ENCODE data around the gene TDRD3.

TDRD3 gene

DNA sequence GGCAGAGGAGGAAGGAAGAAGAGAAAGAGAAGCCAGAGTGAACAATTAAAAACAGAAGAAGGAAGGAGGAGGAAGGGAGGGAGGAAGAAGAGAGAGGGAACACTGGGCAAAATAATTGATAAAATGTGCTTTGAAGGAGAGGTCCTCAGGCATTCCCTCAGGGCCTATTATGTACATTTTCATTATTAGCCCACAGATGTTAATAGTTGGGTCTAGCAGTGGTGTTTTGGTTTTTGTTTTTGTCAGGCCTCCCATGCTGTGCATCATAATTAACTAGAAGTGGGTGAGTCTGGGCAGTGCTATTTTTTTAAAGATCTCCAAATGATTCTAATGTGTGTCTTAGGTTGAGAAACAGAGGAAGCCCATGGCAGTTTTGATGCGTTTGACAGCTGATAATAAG is 178.1 kb downstream of the TDRD3 start:
- Histone ChIP-seq H3K4me3 (ENCODE audit: extremely low read depth, insufficient read depth, low read length, poor library complexity, severe bottlenecking) (no peak overlapping the region), H3K4me1 (ENCODE audit: control insufficient read depth, insufficient read depth, low read length, poor library complexity, severe bottlenecking) (peaks cover 11% of the 10 kb centered on the region), H3K27ac (ENCODE audit: low read depth, low read length, severe bottlenecking) (no peak overlapping the region), H3K36me3 (ENCODE audit: control insufficient read depth, insufficient read depth, low read length) (no peaks in the 10 kb centered on the region), H3K9me3 (ENCODE audit: control insufficient read depth, low read length) (no peaks in the 10 kb centered on the region)
- no CpG with 5 or more reads among the region's 1 CpG for WGBS, 2 experiments (ENCODE audit: insufficient coverage in 2 of 2)

DNA sequence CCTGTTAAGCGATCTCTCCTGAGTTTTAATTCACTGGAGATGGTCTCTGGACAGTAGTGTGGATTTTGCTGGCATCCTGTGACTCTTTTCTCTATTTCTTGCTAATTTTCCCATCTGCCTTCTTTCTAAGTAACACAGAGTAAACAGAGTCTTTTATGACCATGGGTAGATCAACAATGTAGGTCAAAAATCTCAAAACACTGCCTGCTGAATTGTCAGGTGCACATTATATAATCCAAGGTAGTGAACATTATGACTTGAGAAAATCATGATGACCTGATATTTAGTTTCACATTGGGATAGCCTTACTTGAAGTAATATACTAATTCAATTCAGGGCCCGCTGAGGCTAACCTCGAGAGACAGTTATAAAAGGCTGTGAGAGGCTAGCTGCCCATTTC is 180.7 kb downstream of the TDRD3 start:
- Histone ChIP-seq H3K4me1 (ENCODE audit: control insufficient read depth, insufficient read depth, low read length, poor library complexity, severe bottlenecking) (peaks cover 2% of the 10 kb centered on the region), H3K9me3 (ENCODE audit: control insufficient read depth, low read length) (no peaks in the 10 kb centered on the region), H3K4me3 (ENCODE audit: extremely low read depth, insufficient read depth, low read length, poor library complexity, severe bottlenecking) (no peak overlapping the region), H3K36me3 (ENCODE audit: control insufficient read depth, insufficient read depth, low read length) (no peaks in the 10 kb centered on the region), H3K27ac (ENCODE audit: low read depth, low read length, severe bottlenecking) (no peak overlapping the region)
- no CpG with 5 or more reads among the region's 3 CpGs for WGBS, 2 experiments (ENCODE audit: insufficient coverage in 2 of 2)

DNA sequence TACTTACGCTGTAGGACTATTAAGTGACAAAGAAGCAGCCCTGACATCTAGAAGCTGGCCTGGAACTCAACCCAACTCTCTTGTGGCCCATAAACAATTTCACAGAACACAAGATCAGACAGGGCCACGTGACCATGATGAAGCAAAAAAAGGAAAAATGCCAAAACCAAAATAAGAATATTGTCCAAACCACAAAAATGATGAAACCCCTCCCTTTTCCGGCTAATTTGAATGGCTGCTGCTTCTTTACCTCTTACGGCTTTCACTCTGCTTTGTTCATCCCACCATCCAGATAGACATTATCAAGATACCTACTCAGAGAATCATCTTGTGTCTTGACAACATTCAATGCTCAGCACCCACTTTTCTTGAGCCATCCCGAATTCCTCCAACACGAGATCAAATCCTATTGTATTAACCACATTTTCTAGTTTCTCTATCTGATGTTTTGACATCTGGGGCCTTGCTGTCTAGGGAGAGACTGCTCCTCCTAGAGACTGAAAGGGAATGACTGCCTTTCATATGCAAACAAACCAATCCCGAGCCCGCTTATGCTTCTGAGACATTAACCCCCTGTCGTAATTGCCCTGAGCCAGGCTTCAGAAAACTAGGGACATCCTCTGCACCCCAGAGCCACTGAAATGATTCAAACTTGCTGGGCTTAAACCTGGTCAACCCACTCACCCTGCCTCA is 186.3 kb downstream of the TDRD3 start:
- 72 to 83% methylated on average over 4 to 6 of the region's 9 CpGs for WGBS, 2 experiments (ENCODE audit: insufficient coverage in 2 of 2)
- Histone ChIP-seq H3K27ac (ENCODE audit: low read depth, low read length, severe bottlenecking) (no peak overlapping the region), H3K4me1 (ENCODE audit: control insufficient read depth, insufficient read depth, low read length, poor library complexity, severe bottlenecking) (no peaks in the 10 kb centered on the region), H3K4me3 (ENCODE audit: extremely low read depth, insufficient read depth, low read length, poor library complexity, severe bottlenecking) (no peak overlapping the region), H3K36me3 (ENCODE audit: control insufficient read depth, insufficient read depth, low read length) (no peaks in the 10 kb centered on the region), H3K9me3 (ENCODE audit: control insufficient read depth, low read length) (no peaks in the 10 kb centered on the region)

DNA sequence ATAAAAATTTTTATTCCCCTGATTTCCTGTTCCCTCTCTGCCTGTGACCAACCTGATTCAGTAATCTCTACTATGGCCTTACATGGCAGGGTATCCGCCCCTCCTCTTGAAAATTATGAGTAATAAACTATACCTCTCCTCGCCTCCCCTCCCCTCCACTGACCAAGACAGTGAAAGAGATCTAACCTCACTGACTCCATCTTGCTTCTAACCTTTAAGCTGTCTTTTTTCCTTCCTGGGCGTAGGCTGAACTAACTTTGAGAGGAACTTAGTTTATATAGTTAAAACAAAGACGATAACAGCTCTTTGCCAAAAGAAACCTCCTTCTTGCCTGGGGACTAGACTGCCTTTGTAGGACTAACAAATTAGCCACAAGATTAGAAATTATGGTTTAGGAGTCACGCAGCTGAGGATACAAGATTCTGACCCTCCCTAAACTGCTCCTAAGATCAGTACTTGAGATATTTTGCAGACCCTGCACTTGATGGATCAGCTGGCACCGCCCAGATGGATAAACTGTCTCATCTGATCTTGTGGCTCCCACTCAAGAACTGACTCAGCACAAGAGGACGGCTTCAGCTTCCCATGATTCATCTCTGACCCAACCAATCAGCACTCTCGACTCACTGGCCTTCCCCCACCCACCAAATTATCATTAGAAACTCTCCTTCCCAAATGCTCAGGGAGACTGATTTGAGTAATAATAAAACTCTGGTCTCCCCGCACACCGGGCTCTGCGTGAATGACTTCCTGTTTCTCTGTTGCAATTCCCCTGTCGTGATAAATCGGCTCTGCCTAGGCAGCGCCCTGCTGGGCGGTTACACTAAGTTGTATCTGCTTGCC is 187.1 kb downstream of the TDRD3 start:
- no peak overlapping the region for H3K27ac ChIP-seq (ENCODE audit: low read depth, low read length, severe bottlenecking)
- H3K9me3 ChIP-seq (ENCODE audit: control insufficient read depth, low read length), result no peaks in the 10 kb centered on the region
- H3K4me3 ChIP-seq (ENCODE audit: extremely low read depth, insufficient read depth, low read length, poor library complexity, severe bottlenecking), result no peak overlapping the region
- 40 to 57% methylated on average over 8 to 9 of the region's 15 CpGs for WGBS, 2 experiments (ENCODE audit: insufficient coverage in 2 of 2)
- no peaks in the 10 kb centered on the region for H3K4me1 ChIP-seq (ENCODE audit: control insufficient read depth, insufficient read depth, low read length, poor library complexity, severe bottlenecking)
- H3K36me3 ChIP-seq (ENCODE audit: control insufficient read depth, insufficient read depth, low read length), result no peaks in the 10 kb centered on the region

DNA sequence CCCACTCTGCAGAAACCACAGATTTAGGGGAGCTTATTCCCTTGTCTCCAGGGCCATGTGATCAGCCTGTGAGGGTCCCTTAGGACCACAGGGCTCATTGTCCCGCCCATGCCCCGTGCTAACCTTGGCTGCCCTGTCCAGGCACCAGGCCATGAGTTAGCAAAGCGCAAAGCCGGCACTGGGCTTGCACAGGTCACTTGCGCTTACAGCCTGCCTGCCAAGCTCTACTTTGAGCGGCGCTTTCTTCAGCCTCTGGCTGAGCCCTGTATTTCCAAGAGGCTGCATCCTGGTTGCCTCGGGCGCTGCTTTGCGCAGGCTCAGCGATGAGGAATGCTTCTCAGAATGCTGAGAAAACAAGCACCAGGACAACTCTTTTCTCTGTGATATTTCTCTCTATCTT is 188.0 kb downstream of the TDRD3 start:
- H3K4me3 ChIP-seq (ENCODE audit: extremely low read depth, insufficient read depth, low read length, poor library complexity, severe bottlenecking), result no peak overlapping the region
- H3K27ac ChIP-seq (ENCODE audit: low read depth, low read length, severe bottlenecking), result peak overlapping the region; percentile 65
- no peaks in the 10 kb centered on the region for H3K9me3 ChIP-seq (ENCODE audit: control insufficient read depth, low read length)
- no peaks in the 10 kb centered on the region for H3K36me3 ChIP-seq (ENCODE audit: control insufficient read depth, insufficient read depth, low read length)
- H3K4me1 ChIP-seq (ENCODE audit: control insufficient read depth, insufficient read depth, low read length, poor library complexity, severe bottlenecking), result no peaks in the 10 kb centered on the region
- 62 to 63% methylated on average over 8 to 11 of the region's 11 CpGs for WGBS, 2 experiments (ENCODE audit: insufficient coverage in 2 of 2)

DNA sequence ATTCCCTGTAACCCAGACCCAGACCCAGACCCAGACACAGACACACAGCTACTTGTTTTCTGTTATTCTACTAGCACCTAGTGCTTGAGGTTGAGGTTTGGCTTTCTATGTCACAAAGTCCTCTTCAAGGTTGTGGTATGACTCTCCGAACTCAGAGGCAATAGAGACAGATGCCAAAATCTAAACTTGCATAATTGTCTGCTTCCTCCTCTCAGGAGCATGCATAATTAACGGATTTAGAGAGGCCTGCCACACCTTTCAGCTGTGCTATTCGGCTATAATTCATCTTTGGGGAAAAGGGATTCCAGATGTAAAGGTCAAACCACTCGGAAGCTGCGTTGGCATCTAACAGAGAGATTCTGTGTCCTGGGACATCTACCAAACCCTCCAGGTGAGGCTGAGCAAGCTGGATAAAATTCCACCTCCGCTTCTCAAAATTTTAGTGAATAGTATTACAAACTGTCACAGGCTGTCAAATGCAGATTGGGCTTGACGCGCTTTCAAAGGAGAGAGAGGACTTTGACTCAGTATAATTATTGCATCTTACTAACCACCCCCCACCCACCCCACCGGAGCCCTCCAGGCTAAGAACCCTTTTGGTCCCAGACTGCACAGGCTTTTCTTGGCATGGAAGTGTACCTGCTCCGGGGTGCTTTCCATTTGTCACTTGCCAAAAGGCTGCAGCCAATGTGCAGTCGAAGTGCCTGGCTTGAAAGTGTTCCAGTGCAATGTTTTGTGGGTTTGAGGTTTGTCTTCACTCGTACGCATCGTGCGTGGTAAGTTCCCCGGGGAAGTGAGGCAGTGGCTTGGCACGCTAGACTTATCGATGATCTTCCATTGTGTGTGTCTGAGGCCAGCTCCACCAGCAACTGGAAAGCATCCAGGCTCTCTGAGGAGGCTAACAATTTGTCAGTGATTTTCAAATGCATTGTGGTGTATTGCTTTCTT is 194.1 kb downstream of the TDRD3 start:
- no peak overlapping the region for H3K4me3 ChIP-seq (ENCODE audit: extremely low read depth, insufficient read depth, low read length, poor library complexity, severe bottlenecking)
- H3K9me3 ChIP-seq (ENCODE audit: control insufficient read depth, low read length), result no peaks in the 10 kb centered on the region
- H3K36me3 ChIP-seq (ENCODE audit: control insufficient read depth, insufficient read depth, low read length), result no peaks in the 10 kb centered on the region
- no peak overlapping the region for H3K27ac ChIP-seq (ENCODE audit: low read depth, low read length, severe bottlenecking)
- H3K4me1 ChIP-seq (ENCODE audit: control insufficient read depth, insufficient read depth, low read length, poor library complexity, severe bottlenecking), result no peaks in the 10 kb centered on the region
- 82 to 84% methylated on average over 13 to 16 of the region's 18 CpGs for WGBS, 2 experiments (ENCODE audit: insufficient coverage in 2 of 2)

DNA sequence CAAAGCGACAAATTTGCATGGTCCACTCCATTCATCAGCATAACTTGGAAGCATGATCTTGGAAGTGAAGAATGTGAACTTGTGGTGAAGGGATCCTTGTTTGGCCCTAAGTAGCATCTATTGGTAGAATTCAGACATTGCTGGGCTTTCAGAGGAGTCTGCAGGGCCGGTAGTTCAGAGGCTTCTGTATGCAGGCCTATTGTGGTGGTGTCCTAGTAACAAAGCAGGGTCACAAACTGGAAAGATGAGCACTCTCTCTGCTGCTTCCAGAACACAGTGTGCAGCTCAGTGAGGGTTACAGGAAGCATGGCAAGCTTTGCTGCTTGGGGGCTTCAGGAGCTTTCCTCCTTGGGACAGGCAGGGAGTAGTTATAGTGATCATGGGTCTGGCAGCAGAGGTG is 206.0 kb downstream of the TDRD3 start:
- WGBS, 2 experiments (ENCODE audit: insufficient coverage in 2 of 2), result 43 to 76% methylated on average over 1 to 2 of the region's 2 CpGs
- no peak overlapping the region for H3K27ac ChIP-seq (ENCODE audit: low read depth, low read length, severe bottlenecking)
- no peaks in the 10 kb centered on the region for H3K4me1 ChIP-seq (ENCODE audit: control insufficient read depth, insufficient read depth, low read length, poor library complexity, severe bottlenecking)
- no peaks in the 10 kb centered on the region for H3K36me3 ChIP-seq (ENCODE audit: control insufficient read depth, insufficient read depth, low read length)
- H3K4me3 ChIP-seq (ENCODE audit: extremely low read depth, insufficient read depth, low read length, poor library complexity, severe bottlenecking), result no peak overlapping the region
- H3K9me3 ChIP-seq (ENCODE audit: control insufficient read depth, low read length), result no peaks in the 10 kb centered on the region

DNA sequence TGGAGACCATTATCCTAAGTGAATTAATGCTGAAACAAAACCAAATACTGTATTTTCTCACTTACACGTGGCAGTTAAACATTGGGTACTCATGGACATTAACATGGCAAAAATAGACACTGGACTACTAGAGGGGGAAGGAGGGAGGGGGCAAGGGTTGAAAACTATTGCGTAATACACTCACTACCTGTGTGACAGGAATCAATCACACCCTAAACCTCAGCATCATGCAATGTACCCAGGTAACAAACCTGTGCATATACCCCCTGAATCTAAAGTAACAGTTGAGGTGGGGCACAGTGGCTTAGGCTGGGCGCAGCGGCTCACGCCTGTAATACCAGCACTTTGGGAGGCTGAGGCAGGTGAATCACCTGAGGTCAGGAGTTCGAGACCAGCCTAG is 207.0 kb downstream of the TDRD3 start:
- H3K36me3 ChIP-seq (ENCODE audit: control insufficient read depth, insufficient read depth, low read length), result no peaks in the 10 kb centered on the region
- H3K9me3 ChIP-seq (ENCODE audit: control insufficient read depth, low read length), result no peaks in the 10 kb centered on the region
- no peak overlapping the region for H3K27ac ChIP-seq (ENCODE audit: low read depth, low read length, severe bottlenecking)
- WGBS, 2 experiments (ENCODE audit: insufficient coverage in 2 of 2), result 92 to 93% methylated on average over 3 to 4 of the region's 6 CpGs
- H3K4me1 ChIP-seq (ENCODE audit: control insufficient read depth, insufficient read depth, low read length, poor library complexity, severe bottlenecking), result no peaks in the 10 kb centered on the region
- no peak overlapping the region for H3K4me3 ChIP-seq (ENCODE audit: extremely low read depth, insufficient read depth, low read length, poor library complexity, severe bottlenecking)

DNA sequence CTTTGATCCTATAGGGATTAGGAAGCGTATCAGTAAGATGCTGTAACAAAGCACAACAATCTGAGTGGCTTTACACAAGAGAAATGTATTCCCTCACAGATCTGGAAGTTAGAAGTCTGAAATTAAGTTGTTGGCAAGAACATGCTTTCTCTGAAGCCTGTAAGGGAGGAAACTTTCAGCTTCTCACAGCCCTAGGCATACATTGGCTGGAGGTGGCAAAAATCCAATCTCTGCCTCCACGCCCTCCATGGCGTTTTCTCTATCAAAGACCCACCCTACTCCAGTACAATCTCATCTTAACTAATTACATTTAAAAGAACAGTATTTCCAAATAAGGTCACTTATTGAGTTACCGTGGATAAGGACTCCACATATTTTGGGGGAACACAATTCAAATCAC is 211.9 kb downstream of the TDRD3 start:
- Histone ChIP-seq H3K4me3 (ENCODE audit: extremely low read depth, insufficient read depth, low read length, poor library complexity, severe bottlenecking) (no peak overlapping the region), H3K4me1 (ENCODE audit: control insufficient read depth, insufficient read depth, low read length, poor library complexity, severe bottlenecking) (no peaks in the 10 kb centered on the region), H3K27ac (ENCODE audit: low read depth, low read length, severe bottlenecking) (no peak overlapping the region), H3K36me3 (ENCODE audit: control insufficient read depth, insufficient read depth, low read length) (no peaks in the 10 kb centered on the region), H3K9me3 (ENCODE audit: control insufficient read depth, low read length) (no peaks in the 10 kb centered on the region)
- 89 to 92% methylated on average over 3 to 4 of the region's 4 CpGs for WGBS, 2 experiments (ENCODE audit: insufficient coverage in 2 of 2)

DNA sequence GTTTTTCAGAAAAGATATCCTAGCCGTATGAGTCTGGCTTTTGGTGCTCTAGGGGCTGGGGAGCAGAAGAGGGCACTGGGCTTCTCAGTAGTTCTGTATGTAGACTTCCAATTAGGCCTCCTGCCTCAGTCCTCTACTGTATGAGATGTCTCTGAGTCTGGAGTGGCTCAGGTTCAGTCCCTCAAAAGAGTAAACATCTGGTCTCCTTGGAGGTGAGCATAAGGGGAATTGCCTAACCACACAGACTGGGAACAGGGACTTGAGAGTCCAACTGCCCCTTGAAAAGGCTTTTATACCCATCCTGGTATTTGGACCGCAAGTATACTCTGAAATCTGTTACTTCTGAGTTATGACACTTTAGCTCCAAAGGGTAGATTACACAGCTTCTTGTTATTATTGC is 214.5 kb downstream of the TDRD3 start:
- no peaks in the 10 kb centered on the region for H3K36me3 ChIP-seq (ENCODE audit: control insufficient read depth, insufficient read depth, low read length)
- no peaks in the 10 kb centered on the region for H3K4me1 ChIP-seq (ENCODE audit: control insufficient read depth, insufficient read depth, low read length, poor library complexity, severe bottlenecking)
- no peak overlapping the region for H3K27ac ChIP-seq (ENCODE audit: low read depth, low read length, severe bottlenecking)
- H3K9me3 ChIP-seq (ENCODE audit: control insufficient read depth, low read length), result no peaks in the 10 kb centered on the region
- H3K4me3 ChIP-seq (ENCODE audit: extremely low read depth, insufficient read depth, low read length, poor library complexity, severe bottlenecking), result no peak overlapping the region
- WGBS, 2 experiments (ENCODE audit: insufficient coverage in 2 of 2), result 89% methylated on average over 1 of the region's 2 CpGs; no CpG with 5 or more reads in 1 of the 2 experiments
